NOMO-1 treated with dmso at 0.1 percent for 144 hours (cell line): ENCODE results near the gene ADAMTS3.

Experiments used
- DNase-seq: peaks from one replicate; lab custom pipeline; 2025; ENCODE audit not compliant: unreplicated experiment; lab: John Stamatoyannopoulos, UW

The ADAMTS3 gene

DNA sequence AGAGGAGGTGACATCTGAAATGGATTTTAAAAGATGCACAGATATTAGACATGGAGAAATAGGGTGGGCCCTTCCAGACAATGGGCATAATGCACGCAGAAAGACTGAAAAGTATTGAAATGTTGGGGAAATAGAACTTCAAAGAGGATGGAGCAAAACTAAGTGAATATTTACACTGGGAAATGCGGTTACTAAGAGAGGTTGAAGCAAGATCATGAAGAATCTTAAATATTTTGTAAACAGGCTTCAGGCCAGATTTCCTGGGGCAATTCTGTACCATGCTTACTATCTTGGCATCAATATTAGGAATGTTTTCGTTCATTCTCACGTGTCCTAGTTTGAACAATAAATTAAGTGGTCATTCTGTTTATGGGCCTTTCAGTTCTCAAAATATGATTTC, 216.3 kb downstream of the ADAMTS3 start:
- no peak for DNase-seq

DNA sequence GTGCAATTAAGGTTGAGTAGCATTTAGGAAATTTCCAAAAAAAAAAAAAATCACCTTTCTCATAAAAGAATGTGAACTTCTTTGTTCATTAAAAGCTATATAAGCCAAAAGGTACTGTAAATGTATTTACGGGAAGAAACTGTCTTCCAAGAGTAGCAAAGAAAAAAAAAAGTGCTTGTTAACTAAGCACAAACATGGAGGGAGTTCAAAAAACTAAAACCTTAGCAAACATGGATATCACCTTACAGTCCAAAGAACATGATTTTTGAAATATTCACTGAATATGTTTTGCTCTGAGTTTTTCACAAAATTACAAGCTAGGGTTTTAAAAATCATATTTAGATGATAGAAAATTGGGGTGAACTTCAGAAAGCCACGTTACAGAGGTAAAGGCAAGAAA, 217.5 kb downstream of the ADAMTS3 start:
- no peak for DNase-seq

DNA sequence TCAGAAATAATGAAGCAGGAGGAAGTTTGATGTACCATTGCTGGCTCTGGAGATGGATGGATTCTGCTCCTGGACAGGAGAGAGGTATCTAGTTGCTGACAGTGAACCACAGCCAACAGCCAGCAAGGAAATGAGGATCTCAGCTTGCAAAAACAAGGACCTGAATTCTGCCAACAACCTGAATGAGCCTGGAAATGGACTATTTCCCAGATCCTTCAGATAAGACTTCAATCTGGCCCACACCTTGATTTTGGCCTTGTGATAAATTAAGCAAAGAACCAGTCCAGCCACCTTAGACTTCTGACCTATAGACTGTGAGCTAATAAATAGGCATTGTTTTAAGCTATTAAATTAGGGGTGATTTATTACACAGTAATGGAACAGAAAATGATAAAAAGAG, 220.3 kb downstream of the ADAMTS3 start:
- DNase-seq: no peak

DNA sequence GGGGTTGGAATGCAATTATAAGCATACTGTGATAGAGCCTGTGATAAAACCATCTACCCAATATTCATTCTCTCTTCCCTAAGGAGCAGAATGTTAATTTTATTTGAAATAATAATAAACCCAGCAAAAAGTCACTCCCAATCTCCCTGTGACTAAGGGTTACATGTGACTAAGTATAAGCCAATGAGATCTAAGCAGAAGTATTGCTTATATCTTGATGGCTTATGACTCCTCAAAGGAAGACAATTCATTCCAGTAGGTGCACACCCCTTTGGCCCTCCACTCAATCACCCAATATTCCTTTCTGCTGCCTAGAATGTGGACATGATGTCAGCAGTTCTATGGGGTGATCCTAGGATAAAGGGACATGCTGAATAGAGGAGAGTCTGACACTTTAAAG, 224.6 kb downstream of the ADAMTS3 start:
- DNase-seq: no peak

DNA sequence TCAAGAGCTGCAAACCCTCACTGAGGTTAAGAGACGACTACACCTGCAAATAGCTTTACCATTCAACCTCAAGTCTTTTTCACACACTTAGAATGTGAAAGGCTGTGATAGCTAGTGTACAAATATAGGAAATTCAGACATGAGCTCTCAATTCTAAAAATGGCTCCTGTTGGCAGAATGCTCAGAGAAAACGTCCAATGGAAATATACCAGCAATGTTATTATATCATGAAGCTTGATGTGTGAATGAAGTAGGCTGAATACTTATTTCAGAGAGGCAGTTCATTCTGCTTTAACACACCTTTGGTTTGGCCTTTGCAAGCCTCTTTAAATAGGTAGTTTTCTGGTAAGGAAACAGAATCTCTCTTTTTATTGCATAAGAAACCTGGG, 227.6 kb downstream of the ADAMTS3 start:
- no peak for DNase-seq

DNA sequence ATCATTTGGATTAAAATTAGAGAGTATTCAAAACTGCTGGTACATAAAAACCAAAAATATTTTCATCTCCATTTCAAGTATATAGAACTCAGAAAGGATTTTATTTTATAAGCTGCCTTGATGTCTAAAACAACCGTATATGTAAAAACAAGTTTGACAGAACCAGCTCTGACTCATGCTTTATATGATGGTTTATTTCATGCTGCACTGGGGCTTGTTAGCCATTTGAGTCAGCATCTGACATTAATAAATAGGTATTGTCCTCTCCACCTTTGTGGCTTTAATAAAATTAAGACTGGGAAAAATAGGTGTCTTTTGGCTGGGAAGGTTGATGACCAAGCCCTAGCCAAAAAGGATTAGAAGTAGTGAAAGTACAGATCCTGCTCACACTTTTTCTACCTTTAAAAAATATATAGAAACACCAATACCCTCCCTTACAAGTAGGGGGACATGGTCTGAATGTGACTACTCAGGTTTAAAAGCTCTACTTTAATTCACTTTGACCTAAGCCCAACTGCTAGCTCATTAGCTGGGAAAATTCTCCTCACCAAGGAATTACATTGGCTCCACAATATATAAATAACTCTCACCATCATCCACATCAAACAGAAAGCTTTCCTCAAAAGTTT, 228.1 kb downstream of the ADAMTS3 start:
- DNase-seq: no peak

DNA sequence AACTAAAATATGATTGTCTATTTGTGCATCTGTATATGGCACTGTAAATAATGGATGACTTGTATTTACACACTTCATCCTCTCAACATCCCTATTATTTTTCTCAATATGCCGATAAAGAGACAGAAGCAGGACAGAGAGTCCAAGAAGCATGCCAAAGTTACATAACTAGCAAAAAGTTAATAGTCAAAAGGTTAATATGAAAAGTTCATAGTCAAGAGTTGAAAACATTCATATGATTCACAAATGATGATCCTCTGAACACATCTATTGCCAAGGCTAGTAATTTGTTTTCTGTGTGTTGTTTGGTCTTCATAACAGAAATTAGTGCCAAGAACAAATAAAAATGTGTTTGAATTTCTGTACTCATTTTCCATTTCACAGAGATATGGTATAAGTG, 231.0 kb downstream of the ADAMTS3 start:
- DNase-seq: no peak

DNA sequence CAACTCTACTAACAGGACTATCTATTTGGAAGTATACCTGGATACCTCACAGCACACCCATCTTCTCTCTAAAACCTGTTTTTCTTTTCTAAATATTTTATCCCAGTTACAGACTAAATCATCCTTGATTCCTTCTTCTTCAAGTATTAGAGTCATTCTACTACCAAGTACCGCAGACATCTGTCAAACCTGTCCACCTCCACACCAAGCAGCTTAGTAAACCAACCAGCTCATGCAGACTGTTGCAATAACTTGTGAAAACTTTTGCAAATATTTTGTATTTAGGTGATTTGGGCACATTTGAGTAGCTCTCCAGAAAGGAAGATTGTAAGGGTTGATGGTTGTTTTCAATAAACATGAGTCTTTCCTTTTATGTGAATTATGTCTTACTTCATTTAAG, 238.6 kb downstream of the ADAMTS3 start:
- DNase-seq: no peak

DNA sequence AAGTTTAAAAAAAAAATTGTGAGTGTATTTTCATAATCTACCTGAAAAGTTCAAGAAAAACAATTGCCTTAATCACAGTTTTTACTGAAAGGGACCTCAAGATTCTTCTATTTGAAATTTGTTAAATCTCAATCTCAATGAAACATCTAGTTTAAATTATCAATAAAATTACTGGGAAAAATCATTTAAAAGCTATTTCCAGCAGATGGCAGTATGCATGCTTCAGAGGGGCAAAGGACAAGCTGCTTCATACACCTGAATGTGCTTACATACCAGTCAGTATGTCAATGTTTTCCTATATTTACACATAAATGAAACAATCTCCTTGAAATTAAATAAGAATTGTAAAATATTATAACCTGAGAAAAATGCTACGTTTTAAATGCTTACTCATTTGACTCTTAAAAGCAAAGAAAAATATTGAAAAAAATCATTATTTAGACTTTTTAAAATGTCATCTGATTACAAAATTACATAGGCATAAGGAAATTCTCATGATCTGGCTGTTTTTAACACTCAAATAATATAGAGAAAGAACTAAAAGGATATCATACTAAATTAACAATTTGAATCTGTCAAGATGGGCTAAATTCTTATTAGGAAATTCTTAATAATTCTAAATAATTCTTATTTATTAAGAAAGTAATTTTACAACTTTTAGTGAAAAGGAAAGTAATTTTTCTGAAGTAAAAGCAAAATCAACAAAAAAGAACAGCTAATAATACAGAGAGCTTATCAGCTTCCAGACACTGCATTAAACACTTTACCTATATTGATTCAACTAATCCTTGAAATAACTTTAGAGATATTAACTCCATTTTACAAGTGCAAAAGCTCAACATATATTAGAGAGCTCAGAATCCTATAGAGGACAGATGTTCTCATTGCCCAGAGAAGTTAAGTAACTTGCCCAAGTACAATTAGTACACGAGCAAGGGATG, 242.1 kb downstream of the ADAMTS3 start:
- DNase-seq: no peak

DNA sequence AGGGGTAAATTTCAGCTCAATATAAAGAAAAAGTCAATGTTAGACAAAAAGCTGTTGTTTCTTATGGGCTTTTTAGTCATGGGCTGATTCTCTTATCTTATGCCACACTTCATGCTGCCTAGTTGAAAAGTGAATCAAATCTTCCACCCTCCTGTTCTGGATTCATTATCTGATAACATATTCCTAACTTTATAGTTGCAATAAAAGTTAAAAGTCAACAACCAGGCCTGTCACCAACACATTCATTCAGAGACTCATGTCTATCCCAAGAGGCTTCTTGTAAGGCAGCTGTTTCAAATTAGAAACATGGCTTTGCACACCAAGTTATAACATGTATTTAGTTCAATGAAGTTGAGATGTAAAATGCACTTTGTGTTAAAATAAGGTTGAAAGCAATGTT, 243.8 kb downstream of the ADAMTS3 start:
- no peak for DNase-seq

DNA sequence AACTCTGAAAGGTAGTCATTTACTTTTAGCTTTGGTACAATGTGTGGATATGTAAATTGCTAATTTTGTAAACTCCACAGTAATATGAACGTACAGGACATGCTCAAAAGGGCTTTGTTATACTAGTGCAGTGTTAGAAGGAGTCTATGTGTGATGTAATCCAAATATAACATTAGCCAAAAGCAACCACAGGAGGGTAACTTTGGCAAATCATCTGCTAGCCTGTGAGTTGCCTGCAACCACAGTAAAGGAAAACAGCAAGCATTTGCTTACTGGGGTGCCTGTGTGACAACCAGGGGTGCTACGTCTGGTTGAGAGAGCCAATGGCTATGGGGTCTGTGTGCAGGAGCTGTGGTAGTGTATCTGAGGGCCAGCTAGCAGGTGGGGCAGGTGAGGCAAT, 245.8 kb downstream of the ADAMTS3 start:
- no peak for DNase-seq

DNA sequence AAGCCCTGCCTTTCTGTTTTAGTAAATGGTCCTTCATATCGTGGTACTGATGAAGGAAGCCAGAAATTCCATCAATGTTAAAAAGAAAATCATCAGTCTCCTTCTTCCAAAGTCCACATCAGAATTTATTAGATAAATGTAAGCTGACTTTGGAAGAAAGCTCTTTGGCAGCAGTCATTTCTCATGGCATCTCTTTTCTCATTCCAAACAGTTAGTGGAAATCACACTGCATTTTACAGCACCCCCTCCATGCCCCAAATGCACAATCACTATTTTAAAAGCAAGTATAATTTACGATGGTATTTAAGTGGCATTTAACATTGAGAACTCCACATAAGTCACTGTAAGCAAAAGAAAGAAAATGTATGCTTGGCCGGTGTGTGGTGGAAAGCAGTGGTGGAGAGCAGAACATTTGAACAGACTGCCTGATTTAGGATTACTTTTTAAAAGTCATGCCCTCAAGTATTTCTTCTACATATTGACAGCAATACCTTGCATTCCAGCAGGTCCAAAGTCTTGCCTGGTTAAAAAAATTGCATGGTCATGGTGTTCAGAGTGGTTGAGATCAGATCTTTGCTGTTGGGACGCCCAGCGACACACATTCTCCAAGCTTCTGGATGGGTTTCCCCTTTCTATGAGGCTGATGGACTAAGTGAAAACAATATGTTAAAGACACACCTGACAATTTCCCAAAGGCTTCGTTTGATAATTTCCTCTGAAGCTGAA, 248.6 kb downstream of the ADAMTS3 start:
- no peak for DNase-seq

DNA sequence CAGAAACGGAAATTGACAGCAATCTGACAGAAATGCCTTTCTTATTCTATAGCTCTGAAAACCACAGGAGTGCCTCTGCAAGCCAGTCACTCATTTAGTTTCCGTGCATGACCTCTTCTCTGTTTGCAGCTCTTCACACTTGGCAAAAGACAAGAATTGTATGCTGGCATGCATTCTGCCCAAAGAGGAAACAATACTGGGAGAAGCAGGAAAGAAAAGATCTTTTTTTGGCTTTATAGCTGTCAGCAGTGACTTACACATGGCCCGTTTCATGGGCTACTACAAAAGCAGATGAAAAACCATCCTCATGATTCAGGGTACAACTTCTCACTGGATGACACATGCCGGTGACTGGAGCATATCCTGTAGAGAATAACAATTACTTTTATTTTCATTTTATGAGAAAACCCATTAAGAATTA, 249.4 kb downstream of the ADAMTS3 start:
- DNase-seq: no peak

DNA sequence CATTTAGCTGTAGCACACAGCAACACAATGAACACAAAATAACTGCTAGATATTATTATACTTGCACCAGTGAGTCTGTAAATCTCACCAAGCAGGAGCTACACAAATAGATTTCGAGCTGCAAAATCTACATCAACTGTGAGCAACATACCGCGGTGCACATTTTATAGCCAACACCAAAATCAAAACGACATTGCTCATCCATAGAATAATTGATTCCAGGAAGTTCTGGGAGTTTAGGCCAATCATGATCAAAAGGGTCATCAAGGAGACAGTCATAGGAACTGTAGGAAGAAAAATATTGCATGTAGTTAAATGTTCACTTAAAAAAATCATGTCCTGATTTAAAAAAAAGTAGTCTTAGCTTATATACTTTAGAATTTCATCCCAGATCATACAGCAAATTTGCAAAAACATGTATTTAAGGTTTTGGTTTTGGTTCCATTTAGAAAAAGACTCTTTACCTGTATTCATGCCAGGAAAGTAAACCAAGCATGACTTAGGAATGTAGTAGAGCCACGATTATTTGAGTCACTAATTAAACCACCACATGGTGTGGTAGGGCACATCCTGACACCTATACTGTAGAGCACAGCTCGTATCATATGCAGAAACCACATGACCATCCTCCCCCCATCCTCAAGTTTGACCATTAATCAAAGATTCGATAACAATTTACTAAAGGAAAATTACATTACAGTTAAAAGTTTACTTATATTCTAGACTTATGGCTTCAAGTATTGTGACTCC, 250.4 kb downstream of the ADAMTS3 start:
- DNase-seq: no peak

DNA sequence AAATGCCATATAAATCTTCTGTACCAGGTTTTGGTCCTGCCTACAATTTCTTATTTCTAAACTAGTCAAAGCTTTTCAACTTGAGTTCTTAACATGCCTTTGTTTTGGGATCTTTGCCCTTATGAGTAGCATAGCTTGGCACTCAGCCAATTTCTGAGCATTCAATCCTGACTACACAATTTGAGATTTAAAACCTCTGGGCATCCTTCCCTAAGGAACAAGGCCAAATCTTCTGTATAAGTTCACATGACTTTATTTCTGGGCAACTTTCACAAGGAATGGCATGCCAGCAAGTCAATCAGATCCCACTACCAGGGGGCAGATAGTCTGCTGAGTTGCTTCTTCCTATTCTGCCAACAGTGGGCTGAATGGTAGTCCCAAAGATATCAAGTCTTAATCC, 254.2 kb downstream of the ADAMTS3 start:
- no peak for DNase-seq

DNA sequence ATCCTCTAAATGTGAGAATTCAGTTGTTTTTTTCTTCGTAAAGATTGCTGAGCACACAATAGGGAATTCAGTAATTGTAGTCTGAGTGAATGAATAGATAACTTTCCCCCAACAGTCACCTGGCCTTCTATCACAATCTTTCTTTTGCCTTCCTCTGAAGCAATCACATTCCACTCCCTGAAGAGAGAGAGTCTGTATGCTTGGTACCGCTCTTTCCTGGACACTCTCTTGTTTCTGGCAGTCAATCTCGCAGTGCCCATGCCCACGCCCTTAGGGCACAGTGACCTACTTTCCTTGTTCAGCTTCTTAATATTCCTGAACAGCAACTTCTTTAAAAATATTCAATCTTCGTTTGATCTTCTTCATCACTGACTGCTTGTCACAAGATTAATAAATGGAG, 255.9 kb downstream of the ADAMTS3 start:
- DNase-seq: no peak

DNA sequence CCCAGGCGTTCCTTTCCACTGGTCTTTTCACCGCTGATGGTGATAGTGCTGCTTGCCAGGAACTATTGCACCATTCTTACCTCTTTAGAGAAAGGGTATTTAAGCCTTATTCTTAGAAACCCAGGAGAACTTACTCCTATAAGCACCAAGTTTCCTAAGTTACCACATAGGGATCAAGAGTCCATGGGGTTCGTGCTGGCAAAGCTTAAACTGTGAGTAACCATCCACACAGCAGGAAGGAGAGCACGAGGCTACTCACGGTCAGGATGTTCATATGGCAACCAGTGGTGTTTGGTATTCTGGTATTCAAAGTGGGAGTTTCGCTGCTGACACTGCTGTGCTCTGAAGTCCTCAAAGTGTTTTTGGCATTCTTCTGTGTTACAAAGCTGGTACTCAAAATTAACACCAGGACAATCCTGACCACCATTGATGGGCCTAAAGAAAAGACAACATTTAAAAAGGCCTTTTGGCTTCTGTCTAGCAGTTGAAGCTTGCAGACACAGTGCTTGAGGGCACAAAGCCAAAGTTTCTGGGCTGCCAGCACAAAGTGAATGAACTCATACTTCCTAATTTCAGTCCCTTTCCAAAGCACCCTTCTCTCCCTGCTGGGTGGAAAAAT, 256.9 kb downstream of the ADAMTS3 start:
- no peak for DNase-seq

DNA sequence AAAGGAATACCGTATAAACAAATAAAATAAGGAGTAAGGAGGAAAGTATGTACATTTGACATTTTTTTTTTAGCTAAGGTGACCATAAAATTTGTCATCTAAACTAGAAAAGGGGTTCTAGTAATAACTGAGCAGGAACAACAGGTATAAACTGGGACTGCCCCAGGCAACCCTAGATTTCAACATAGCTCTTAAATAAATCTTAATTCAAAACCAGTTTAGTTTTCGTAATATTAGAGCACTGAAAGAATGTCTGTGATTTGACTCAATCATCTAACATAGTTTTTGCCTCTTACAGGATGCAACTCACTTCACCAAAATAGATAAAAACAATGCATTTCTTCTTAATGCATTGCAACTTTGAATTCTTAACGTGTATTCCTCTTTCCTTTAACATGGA, 257.7 kb downstream of the ADAMTS3 start:
- no peak for DNase-seq

DNA sequence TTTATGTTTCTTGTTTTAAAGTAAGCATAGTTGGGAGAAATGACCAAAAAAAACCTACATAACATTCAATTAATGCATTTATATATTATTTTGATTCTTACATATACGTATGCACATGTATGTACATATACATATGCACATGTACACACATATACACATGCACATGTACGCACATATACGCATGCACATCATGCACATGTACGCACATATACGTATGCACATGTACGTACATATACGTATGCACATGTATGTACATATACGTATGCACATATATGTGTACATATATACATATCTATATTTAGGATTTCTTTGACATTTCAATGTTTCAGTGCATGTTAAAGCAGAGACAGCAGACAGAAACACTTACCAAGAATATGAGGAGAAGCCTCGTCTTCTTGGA, 263.4 kb downstream of the ADAMTS3 start:
- no peak for DNase-seq

DNA sequence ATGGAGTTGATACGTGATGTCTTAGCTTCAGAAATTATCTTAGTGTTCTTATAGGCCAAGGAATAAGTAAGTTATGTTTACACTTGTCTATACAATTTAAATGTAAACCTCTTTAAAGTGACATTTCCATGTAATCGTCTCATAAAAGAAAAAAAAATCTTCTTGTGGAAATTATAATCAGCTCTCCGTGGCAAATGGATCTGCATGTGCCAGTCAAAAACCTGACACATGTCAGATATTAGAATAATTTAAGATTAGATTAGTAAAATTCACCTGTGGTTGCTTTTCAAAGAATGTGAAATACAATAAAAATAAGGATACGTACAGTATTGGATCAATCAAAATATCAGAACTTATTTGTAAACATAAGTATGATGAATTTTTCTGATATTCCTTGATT, 263.9 kb downstream of the ADAMTS3 start:
- no peak for DNase-seq
